ENCODE data around the gene HRAS.

The HRAS gene

GRCh38 chr11:501683-502287 lies 33.6 kb downstream of the HRAS start:
- DNase-seq (ENCODE audit: extremely low read depth, low read depth): no peak
- TF ChIP-seq CTCF (IDR thresholded peaks at IDR 0.05; ENCODE audit: low read depth, low read length): no peak

- DNase-seq (ENCODE audit: extremely low read depth, low read depth): no peak
Measured at GRCh38 chr11:501001-501682, 34.2 kb downstream of the HRAS start.

GRCh38 chr11:499201-500076 lies 35.9 kb downstream of the HRAS start:
- no peak for DNase-seq (ENCODE audit: extremely low read depth, low read depth)
- TF ChIP-seq CTCF (IDR thresholded peaks at IDR 0.05; ENCODE audit: low read depth, low read length): no peak

More at GRCh38 chr11:501001-501682, 34.2 kb downstream of the HRAS start:
- no peak for TF ChIP-seq CTCF (IDR thresholded peaks at IDR 0.05; ENCODE audit: low read depth, low read length)

- no peak for DNase-seq (ENCODE audit: extremely low read depth, low read depth)
- no peak for TF ChIP-seq CTCF (IDR thresholded peaks at IDR 0.05; ENCODE audit: low read depth, low read length)
Measured at GRCh38 chr11:498297-499181, 36.8 kb downstream of the HRAS start.

- no peak for TF ChIP-seq CTCF (IDR thresholded peaks at IDR 0.05; ENCODE audit: low read depth, low read length)
- DNase-seq (ENCODE audit: extremely low read depth, low read depth): no peak
Measured at GRCh38 chr11:497565-498296, 37.6 kb downstream of the HRAS start.

GRCh38 chr11:496834-497564 lies 38.4 kb downstream of the HRAS start:
- TF ChIP-seq CTCF (IDR thresholded peaks at IDR 0.05; ENCODE audit: low read depth, low read length): no peak
- no peak for DNase-seq (ENCODE audit: extremely low read depth, low read depth)

Measured in AG09319 (cell line).